DOHH2 (cell line): ENCODE measurements around the gene MCC.

ENCODE experiments used
- H3F3A ChIP-seq: fragments of 200-600 bp; sonication (generic), shearing (Covaris generic); 2 replicates; pipeline ENCODE4 v1.6.0; 2016; ENCODE audit warnings: antibody characterized with exemption, mild to moderate bottlenecking; ENCODE audit not compliant: control insufficient read depth, insufficient read depth
- H3K27ac ChIP-seq: fragments of 200-600 bp; sonication (generic); 2 replicates; pipeline ENCODE4 v1.5.1; 2014; ENCODE audit warnings: low read depth, mild to moderate bottlenecking, low read length, moderate library complexity
- H3K27me3 ChIP-seq: fragments of 200-600 bp; sonication (generic); 2 replicates; pipeline ENCODE4 v1.6.1; 2014; ENCODE audit warnings: mild to moderate bottlenecking, low read length, mixed read lengths; ENCODE audit not compliant: control insufficient read depth
- H3K36me3 ChIP-seq: fragments of 200-600 bp; sonication (generic); 2 replicates; pipeline ENCODE4 v1.6.1; 2014; ENCODE audit warnings: mild to moderate bottlenecking, low read length, moderate library complexity, mixed read lengths; ENCODE audit not compliant: control insufficient read depth
- H3K4me1 ChIP-seq: fragments of 200-600 bp; sonication (generic); 2 replicates; pipeline ENCODE4 v1.6.1; 2014; ENCODE audit warnings: mild to moderate bottlenecking, low read length, mixed read lengths; ENCODE audit not compliant: control insufficient read depth
- H3K4me2 ChIP-seq: fragments of 200-600 bp; sonication (generic); 2 replicates; pipeline ENCODE4 v1.6.0; 2014; ENCODE audit warnings: mild to moderate bottlenecking, low read length, moderate library complexity
- H3K4me3 ChIP-seq: fragments of 200-600 bp; sonication (generic); 2 replicates; pipeline ENCODE4 v1.5.1; 2014; ENCODE audit warnings: mild to moderate bottlenecking, low read length, mixed read lengths
- H3K79me2 ChIP-seq: fragments of 200-600 bp; sonication (generic); 2 replicates; pipeline ENCODE4 v1.6.1; 2014; ENCODE audit warnings: mild to moderate bottlenecking, low read length, mixed read lengths; ENCODE audit not compliant: control insufficient read depth
- H3K9me2 ChIP-seq: fragments of 200-600 bp; sonication (generic); replicated peaks from 2 replicates; pipeline ENCODE4 v1.6.1; 2014; ENCODE audit warnings: mild to moderate bottlenecking, low read length, mixed read lengths; ENCODE audit not compliant: control insufficient read depth
- H3K9me3 ChIP-seq: fragments of 200-600 bp; sonication (generic); 2 replicates; pipeline ENCODE4 v1.6.1; 2014; ENCODE audit warnings: antibody characterized with exemption, low read length, mixed read lengths; ENCODE audit not compliant: control insufficient read depth, insufficient read depth
- H4K20me1 ChIP-seq: fragments of 200-600 bp; sonication (generic); 2 replicates; pipeline ENCODE4 v1.6.0; 2014; ENCODE audit warnings: low read depth, mild to moderate bottlenecking, antibody characterized with exemption, low read length, moderate library complexity; ENCODE audit not compliant: control insufficient read depth, insufficient read depth
- CTCF ChIP-seq: fragments of 200-600 bp; sonication (generic); IDR thresholded peaks from one replicate; pipeline ENCODE4 v1.5.1; 2014; ENCODE audit warnings: antibody characterized with exemption, mild to moderate bottlenecking, low read depth, low read length; ENCODE audit not compliant: poor library complexity, severe bottlenecking
- EZH2phosphoT487 ChIP-seq: fragments of 200-600 bp; sonication (generic); IDR thresholded peaks from 2 replicates; pipeline ENCODE4 v1.6.1; 2017; ENCODE audit warnings: borderline replicate concordance, mild to moderate bottlenecking, antibody characterized with exemption, low read length, moderate library complexity, mixed read lengths

Gene MCC

GRCh38 chr5:113061846-113062780, 426.1 kb downstream of the MCC start:
- Histone ChIP-seq H3K4me1 (peaks cover 7% of the 10 kb centered on the region), H3K36me3 (no peaks in the 10 kb centered on the region), H3F3A (no peaks in the 10 kb centered on the region), H3K27ac (no peak overlapping the region), H3K27me3 (peaks cover 8% of the 10 kb centered on the region; the same call in 1 of the 2 replicates), H3K4me2 (no peak overlapping the region), H3K79me2 (no peaks in the 10 kb centered on the region), H3K4me3 (no peak overlapping the region), H3K9me2 (no peaks in the 10 kb centered on the region), H3K9me3 (no peaks in the 10 kb centered on the region), H4K20me1 (no peaks in the 10 kb centered on the region)
- TF ChIP-seq CTCF (no peak), EZH2phosphoT487 (no peak)

- Histone ChIP-seq H3K27ac (no peak overlapping the region), H3K36me3 (no peaks in the 10 kb centered on the region), H3K79me2 (no peaks in the 10 kb centered on the region)
These were observed 427.7 kb downstream of the MCC start for GRCh38 chr5:113060408-113061025.

GRCh38 chr5:113059232-113060040, 428.8 kb downstream of the MCC start:
- no peaks in the 10 kb centered on the region for H3K9me3 ChIP-seq
- H3K9me2 ChIP-seq: no peaks in the 10 kb centered on the region
- no peaks in the 10 kb centered on the region for H3F3A ChIP-seq
- H3K4me2 ChIP-seq: no peak overlapping the region
- H3K27ac ChIP-seq: no peak overlapping the region
- H3K4me1 ChIP-seq: peaks cover 7% of the 10 kb centered on the region
- H4K20me1 ChIP-seq: no peaks in the 10 kb centered on the region
- TF ChIP-seq CTCF (no peak), EZH2phosphoT487 (no peak)
- H3K79me2 ChIP-seq: no peaks in the 10 kb centered on the region
- no peak overlapping the region for H3K4me3 ChIP-seq
- peaks cover 8% of the 10 kb centered on the region; the same call in 1 of the 2 replicates for H3K27me3 ChIP-seq
- H3K36me3 ChIP-seq: no peaks in the 10 kb centered on the region

More at GRCh38 chr5:113060408-113061025, 427.7 kb downstream of the MCC start:
- Histone ChIP-seq H3K4me1 (peaks cover 7% of the 10 kb centered on the region), H3K9me2 (no peaks in the 10 kb centered on the region), H3F3A (no peaks in the 10 kb centered on the region), H4K20me1 (no peaks in the 10 kb centered on the region), H3K4me2 (no peak overlapping the region), H3K27me3 (peaks cover 8% of the 10 kb centered on the region; the same call in 1 of the 2 replicates), H3K9me3 (no peaks in the 10 kb centered on the region), H3K4me3 (no peak overlapping the region)
- TF ChIP-seq CTCF (no peak), EZH2phosphoT487 (no peak)
